ENCODE data around the gene CLRN1.

DNA sequence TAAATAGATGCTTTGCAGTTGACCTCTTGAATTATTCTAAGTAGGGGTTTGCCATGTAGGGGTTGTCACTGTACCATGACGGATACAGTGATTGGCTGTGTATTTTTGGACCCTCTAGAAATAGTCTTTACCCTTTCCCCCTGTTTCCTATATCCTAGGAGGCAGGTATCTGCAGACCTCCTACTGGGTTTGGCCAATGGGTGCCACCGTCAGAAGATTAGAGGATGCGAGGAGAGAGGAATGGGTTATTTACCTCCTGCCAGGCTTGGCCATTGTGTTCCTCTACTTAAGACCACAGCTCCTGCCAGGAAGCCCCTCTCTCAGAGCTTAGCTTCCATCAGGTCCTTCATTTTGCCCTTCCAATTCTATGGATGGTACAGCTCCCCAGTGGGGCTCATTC is 40.2 kb upstream of the CLRN1 start:
- no peak for TF ChIP-seq POLR2A (IDR thresholded peaks at IDR 0.05; ENCODE audit: extremely low read depth, insufficient read length)
- TF ChIP-seq, protein P1, sequence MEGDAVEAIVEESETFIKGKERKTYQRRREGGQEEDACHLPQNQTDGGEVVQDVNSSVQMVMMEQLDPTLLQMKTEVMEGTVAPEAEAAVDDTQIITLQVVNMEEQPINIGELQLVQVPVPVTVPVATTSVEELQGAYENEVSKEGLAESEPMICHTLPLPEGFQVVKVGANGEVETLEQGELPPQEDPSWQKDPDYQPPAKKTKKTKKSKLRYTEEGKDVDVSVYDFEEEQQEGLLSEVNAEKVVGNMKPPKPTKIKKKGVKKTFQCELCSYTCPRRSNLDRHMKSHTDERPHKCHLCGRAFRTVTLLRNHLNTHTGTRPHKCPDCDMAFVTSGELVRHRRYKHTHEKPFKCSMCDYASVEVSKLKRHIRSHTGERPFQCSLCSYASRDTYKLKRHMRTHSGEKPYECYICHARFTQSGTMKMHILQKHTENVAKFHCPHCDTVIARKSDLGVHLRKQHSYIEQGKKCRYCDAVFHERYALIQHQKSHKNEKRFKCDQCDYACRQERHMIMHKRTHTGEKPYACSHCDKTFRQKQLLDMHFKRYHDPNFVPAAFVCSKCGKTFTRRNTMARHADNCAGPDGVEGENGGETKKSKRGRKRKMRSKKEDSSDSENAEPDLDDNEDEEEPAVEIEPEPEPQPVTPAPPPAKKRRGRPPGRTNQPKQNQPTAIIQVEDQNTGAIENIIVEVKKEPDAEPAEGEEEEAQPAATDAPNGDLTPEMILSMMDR (IDR thresholded peaks at IDR 0.05; ENCODE audit: low read depth, low read length): no peak
- TF ChIP-seq, protein P2, sequence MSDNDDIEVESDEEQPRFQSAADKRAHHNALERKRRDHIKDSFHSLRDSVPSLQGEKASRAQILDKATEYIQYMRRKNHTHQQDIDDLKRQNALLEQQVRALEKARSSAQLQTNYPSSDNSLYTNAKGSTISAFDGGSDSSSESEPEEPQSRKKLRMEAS (IDR thresholded peaks at IDR 0.05; ENCODE audit: low read depth, low read length): no peak
- no peak for TF ChIP-seq MYC (IDR thresholded peaks at IDR 0.05; ENCODE audit: low read depth, low read length)
